Central memory CD8-positive, alpha-beta T cell (primary cell): ENCODE data around the gene COL25A1.
"Not testable (repeated sequence)": the region's sequence is repeated elsewhere in the genome, so short reads cannot be mapped to it uniquely, and the experiment has no call there.

Source experiments
- ATAC-seq: fragments of 150-1000 bp; cut with Tn5 transposase; replicated peaks from 2 replicates; pipeline ENCODE4 v1.10.0; 2022; ENCODE audit warnings: mild to moderate bottlenecking, moderate FRiP score, moderate number of reproducible peaks; ENCODE audit not compliant: poor library complexity, severe bottlenecking; ENCODE audit errors: extremely low read depth
- DNase-seq, 2 donors: peaks; one replicate each; pipeline ENCODE4 v3.0.0; 2021; ENCODE audit warnings: low spot score in 2 of 2
- H3K27ac Mint-ChIP-seq: one replicate; pipeline ENCODE4 v1.8.0; 2022; ENCODE audit warnings: low read depth, mild to moderate bottlenecking, moderate library complexity, mixed read lengths
- H3K27me3 Mint-ChIP-seq: one replicate; pipeline ENCODE4 v1.8.0; 2022; ENCODE audit warnings: mixed read lengths
- H3K36me3 Mint-ChIP-seq: one replicate; pipeline ENCODE4 v1.8.0; 2022; ENCODE audit warnings: mild to moderate bottlenecking, moderate library complexity, mixed read lengths; ENCODE audit not compliant: insufficient read depth
- H3K4me1 Mint-ChIP-seq: one replicate; pipeline ENCODE4 v1.8.0; 2022; ENCODE audit warnings: mixed read lengths
- H3K4me3 Mint-ChIP-seq: one replicate; pipeline ENCODE4 v1.8.0; 2022; ENCODE audit warnings: mild to moderate bottlenecking, moderate library complexity, mixed read lengths
- H3K9me3 Mint-ChIP-seq: one replicate; pipeline ENCODE4 v1.8.0; 2022; ENCODE audit warnings: mixed read lengths

The COL25A1 gene

GRCh38 chr4:108885211-108885610 lies 417.2 kb downstream of the COL25A1 start:
- H3K27me3 Mint-ChIP-seq = peaks cover 11% of the 10 kb centered on the region
- no peaks in the 10 kb centered on the region for H3K36me3 Mint-ChIP-seq
- H3K4me3 Mint-ChIP-seq = no peak overlapping the region
- H3K4me1 Mint-ChIP-seq = no peaks in the 10 kb centered on the region
- DNase-seq (no peak), ATAC-seq (no peak)
- H3K27ac Mint-ChIP-seq = no peak overlapping the region
- H3K9me3 Mint-ChIP-seq = no peaks in the 10 kb centered on the region

GRCh38 chr4:108884596-108884995 lies 417.9 kb downstream of the COL25A1 start:
- no peaks in the 10 kb centered on the region for H3K36me3 Mint-ChIP-seq
- no peaks in the 10 kb centered on the region for H3K4me1 Mint-ChIP-seq
- peaks cover 4% of the 10 kb centered on the region for H3K27me3 Mint-ChIP-seq
- ATAC-seq (no peak), DNase-seq (no peak)
- H3K9me3 Mint-ChIP-seq = no peaks in the 10 kb centered on the region
- H3K4me3 Mint-ChIP-seq = no peak overlapping the region
- H3K27ac Mint-ChIP-seq = no peak overlapping the region

- Mint-ChIP-seq H3K4me1 (no peaks in the 10 kb centered on the region), H3K27ac (no peak overlapping the region), H3K27me3 (no peaks in the 10 kb centered on the region), H3K9me3 (no peaks in the 10 kb centered on the region), H3K4me3 (no peak overlapping the region), H3K36me3 (no peaks in the 10 kb centered on the region)
- ATAC-seq = no peak
- no peak for DNase-seq
These were observed 420.5 kb downstream of the COL25A1 start for GRCh38 chr4:108881986-108882385.

- Mint-ChIP-seq H3K4me1 (no peaks in the 10 kb centered on the region), H3K27ac (no peak overlapping the region), H3K4me3 (no peak overlapping the region), H3K36me3 (no peaks in the 10 kb centered on the region), H3K9me3 (no peaks in the 10 kb centered on the region), H3K27me3 (no peaks in the 10 kb centered on the region)
- ATAC-seq (no peak), DNase-seq (no peak)
These were observed 421.3 kb downstream of the COL25A1 start for GRCh38 chr4:108881190-108881589.

- H3K4me3 Mint-ChIP-seq = no peak overlapping the region
- ATAC-seq (no peak), DNase-seq (no peak)
- no peaks in the 10 kb centered on the region for H3K36me3 Mint-ChIP-seq
- no peak overlapping the region for H3K27ac Mint-ChIP-seq
- H3K27me3 Mint-ChIP-seq = no peaks in the 10 kb centered on the region
- no peaks in the 10 kb centered on the region for H3K9me3 Mint-ChIP-seq
- no peaks in the 10 kb centered on the region for H3K4me1 Mint-ChIP-seq
These were observed 423.7 kb downstream of the COL25A1 start for GRCh38 chr4:108878806-108879205.

- Mint-ChIP-seq H3K4me1 (no peaks in the 10 kb centered on the region), H3K4me3 (no peak overlapping the region), H3K27ac (no peak overlapping the region), H3K9me3 (no peaks in the 10 kb centered on the region), H3K36me3 (no peaks in the 10 kb centered on the region), H3K27me3 (no peaks in the 10 kb centered on the region)
- ATAC-seq = no peak
- DNase-seq = no peak
These were observed 424.6 kb downstream of the COL25A1 start for GRCh38 chr4:108877821-108878220.

- ATAC-seq = no peak
- H3K27me3 Mint-ChIP-seq = no peaks in the 10 kb centered on the region
These were observed 427.7 kb downstream of the COL25A1 start for GRCh38 chr4:108874806-108875205.

GRCh38 chr4:108869970-108870369 lies 432.5 kb downstream of the COL25A1 start:
- peaks cover 24% of the 10 kb centered on the region for H3K27me3 Mint-ChIP-seq
- not testable (repeated sequence) for H3K9me3 Mint-ChIP-seq, H3K27ac Mint-ChIP-seq, H3K4me1 Mint-ChIP-seq, ATAC-seq, H3K36me3 Mint-ChIP-seq, DNase-seq, H3K4me3 Mint-ChIP-seq

More at GRCh38 chr4:108874806-108875205, 427.7 kb downstream of the COL25A1 start:
- no peak overlapping the region for H3K27ac Mint-ChIP-seq
- H3K4me1 Mint-ChIP-seq = no peaks in the 10 kb centered on the region
- DNase-seq = no peak
- H3K9me3 Mint-ChIP-seq = no peaks in the 10 kb centered on the region
- no peak overlapping the region for H3K4me3 Mint-ChIP-seq
- H3K36me3 Mint-ChIP-seq = no peaks in the 10 kb centered on the region

GRCh38 chr4:108868606-108869227 lies 433.7 kb downstream of the COL25A1 start:
- Mint-ChIP-seq H3K9me3 (no peaks in the 10 kb centered on the region), H3K4me1 (no peaks in the 10 kb centered on the region), H3K36me3 (no peaks in the 10 kb centered on the region), H3K4me3 (no peak overlapping the region), H3K27ac (no peak overlapping the region), H3K27me3 (peaks cover 24% of the 10 kb centered on the region)
- ATAC-seq (no peak), DNase-seq (no peak)

- Mint-ChIP-seq H3K27me3 (peaks cover 24% of the 10 kb centered on the region), H3K4me3 (no peak overlapping the region), H3K36me3 (no peaks in the 10 kb centered on the region), H3K4me1 (no peaks in the 10 kb centered on the region), H3K9me3 (no peaks in the 10 kb centered on the region), H3K27ac (no peak overlapping the region)
- ATAC-seq (no peak), DNase-seq (no peak)
These were observed 435.0 kb downstream of the COL25A1 start for GRCh38 chr4:108867476-108867875.

- Mint-ChIP-seq H3K27me3 (peaks cover 6% of the 10 kb centered on the region), H3K4me3 (no peak overlapping the region), H3K27ac (no peak overlapping the region), H3K4me1 (no peaks in the 10 kb centered on the region), H3K36me3 (no peaks in the 10 kb centered on the region), H3K9me3 (no peaks in the 10 kb centered on the region)
- no peak for ATAC-seq
- DNase-seq = no peak
These were observed 441.1 kb downstream of the COL25A1 start for GRCh38 chr4:108861334-108861733.

- Mint-ChIP-seq H3K36me3 (no peaks in the 10 kb centered on the region), H3K9me3 (no peaks in the 10 kb centered on the region)
These were observed 447.7 kb downstream of the COL25A1 start for GRCh38 chr4:108854786-108855185.

GRCh38 chr4:108852691-108853090 lies 449.8 kb downstream of the COL25A1 start:
- Mint-ChIP-seq H3K9me3 (no peaks in the 10 kb centered on the region), H3K27me3 (no peaks in the 10 kb centered on the region), H3K4me1 (no peaks in the 10 kb centered on the region), H3K27ac (no peak overlapping the region), H3K36me3 (no peaks in the 10 kb centered on the region), H3K4me3 (no peak overlapping the region)
- DNase-seq = no peak
- no peak for ATAC-seq

More at GRCh38 chr4:108854786-108855185, 447.7 kb downstream of the COL25A1 start:
- H3K4me3 Mint-ChIP-seq = no peak overlapping the region
- H3K27me3 Mint-ChIP-seq = peaks cover 6% of the 10 kb centered on the region
- no peaks in the 10 kb centered on the region for H3K4me1 Mint-ChIP-seq
- no peak overlapping the region for H3K27ac Mint-ChIP-seq
- no peak for DNase-seq
- no peak for ATAC-seq
